Thymus (tissue), 11 donors: ENCODE measurements around the gene FOXL2NB. TPM values are rescaled to one million over a fixed set of nuclear protein-coding genes. Genes with fewer than 3 reads are reported as not detected.
A peak's percentile ranks its signal among the peaks of the same experiment; 100 is the strongest.

Experiments
- DNase-seq, 9 donors: peaks; one replicate each; pipeline ENCODE4 v3.0.0-alpha.2; 2013; ENCODE audit warnings: low spot score in 9 of 9, low read depth in 6 of 9, missing footprints in 1 of 9
- H3K27ac ChIP-seq, 2 donors: one replicate each; pipeline ENCODE4 v1.5.1; 2013; ENCODE audit warnings: control low read depth in 1 of 2, low read depth in 1 of 2, low read length in 1 of 2, mild to moderate bottlenecking in 1 of 2, moderate library complexity in 1 of 2
- H3K27me3 ChIP-seq, 2 donors: one replicate each; pipeline ENCODE4 v1.5.1; 2013; ENCODE audit warnings: low read length in 1 of 2; ENCODE audit not compliant: control insufficient read depth in 2 of 2, insufficient read depth in 1 of 2
- H3K36me3 ChIP-seq, 2 donors: one replicate each; pipeline ENCODE4 v1.5.1; 2013; ENCODE audit warnings: low read length in 1 of 2, mild to moderate bottlenecking in 1 of 2, moderate library complexity in 1 of 2; ENCODE audit not compliant: control insufficient read depth in 2 of 2, insufficient read depth in 2 of 2
- H3K4me1 ChIP-seq, 2 donors: one replicate each; pipeline ENCODE4 v1.5.1; 2013; ENCODE audit warnings: low read length in 2 of 2; ENCODE audit not compliant: control insufficient read depth in 2 of 2, insufficient read depth in 2 of 2
- H3K4me3 ChIP-seq, 2 donors: one replicate each; pipeline ENCODE4 v1.5.1; 2013; ENCODE audit warnings: low read length in 2 of 2, control low read depth in 1 of 2, mild to moderate bottlenecking in 1 of 2
- H3K9me3 ChIP-seq, 2 donors: one replicate each; pipeline ENCODE4 v1.5.1; 2013; ENCODE audit warnings: low read length in 1 of 2, mild to moderate bottlenecking in 1 of 2; ENCODE audit not compliant: control insufficient read depth in 2 of 2, insufficient read depth in 1 of 2
- WGBS: extraction: QIAGEN DNeasy Blood & Tissue Kit; methylation state at CpG from one replicate; pipeline ENCODE4 v1.1.7; 2013; 5-methylcytosine and 5-hydroxymethylcytosine counted together
- polyA plus RNA-seq: library from polyadenylated mRNA; stranded (reverse); fragments of 200-250 nt; gene quantifications from one replicate; pipeline ENCODE4 v1.2.3, GENCODE V29; 2013
- total RNA-seq: library from RNA; stranded (reverse); fragments of 120-200 nt; gene quantifications from one replicate; pipeline ENCODE4 v1.2.4, GENCODE V29; 2013
- donor health status: healthy.

The FOXL2NB gene
- total and polyA plus RNA-seq, 2 donors: under 0.01 to 0.05 TPM

- no peaks in the 10 kb centered on the region for H3K36me3 ChIP-seq
- H3K27me3 ChIP-seq: peaks cover 81 to 96% of the 10 kb centered on the region in 2 donors
- DNase-seq: no peak
- no peak overlapping the region for H3K27ac ChIP-seq
- WGBS: 4% methylated on average over 29 of the region's 29 CpGs
- peaks cover 0 to 18% of the 10 kb centered on the region in 2 donors for H3K9me3 ChIP-seq
- peaks cover 9 to 25% of the 10 kb centered on the region in 2 donors for H3K4me1 ChIP-seq
- H3K4me3 ChIP-seq: no peak overlapping the region
Measured at GRCh38 chr3:138937690-138938055, 9.3 kb upstream of the FOXL2NB start.

DNA sequence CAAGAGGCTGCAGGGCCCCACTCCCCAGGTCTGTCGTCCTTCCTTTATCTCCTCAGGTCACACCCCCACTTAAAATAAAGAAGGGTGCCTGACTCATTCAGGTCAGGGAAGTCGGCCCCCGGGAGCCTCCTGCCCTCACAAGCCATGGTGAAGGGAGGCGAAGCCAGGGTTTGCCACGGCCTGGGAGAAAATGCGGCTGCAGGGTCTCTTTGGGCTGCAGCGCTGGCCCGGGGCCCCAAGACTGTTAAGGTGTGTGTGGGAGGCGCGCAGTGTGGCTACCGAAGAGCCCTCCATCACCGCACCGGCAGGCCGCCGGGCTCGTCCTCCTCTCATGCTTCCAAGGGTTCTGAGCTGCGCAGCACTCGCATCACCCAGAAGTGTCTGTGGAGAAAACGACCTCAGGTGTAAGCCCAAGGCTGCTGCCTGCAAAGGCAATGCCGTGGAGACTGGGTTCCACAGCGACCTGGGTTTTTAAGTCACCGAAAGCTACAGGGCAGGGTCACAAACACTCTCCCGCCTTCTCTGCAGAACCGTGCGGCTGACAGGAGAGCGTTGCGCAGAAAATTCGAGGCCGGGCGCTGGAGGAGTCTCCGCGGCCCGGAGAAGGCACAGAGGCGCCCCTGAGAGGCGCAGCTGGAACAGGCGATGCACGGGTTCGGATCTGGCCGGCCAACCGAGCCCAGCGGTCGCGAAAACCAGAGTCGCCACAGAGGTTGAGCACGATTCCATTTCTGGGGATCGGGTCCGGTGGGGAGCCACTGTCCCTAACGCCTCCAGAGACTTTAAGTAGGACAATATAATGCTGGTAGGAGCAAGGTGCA, 8.8 kb upstream of the FOXL2NB start:
- 5% methylated on average over 48 of the region's 48 CpGs for WGBS
- Histone ChIP-seq H3K4me3 (no peak overlapping the region), H3K36me3 (no peaks in the 10 kb centered on the region), H3K9me3 (peaks cover 0 to 18% of the 10 kb centered on the region in 2 donors), H3K27ac (no peak overlapping the region), H3K27me3 (peaks cover 85 to 97% of the 10 kb centered on the region in 2 donors), H3K4me1 (peaks cover 9 to 25% of the 10 kb centered on the region in 2 donors)
- no peak for DNase-seq

GRCh38 chr3:138938877-138939560, 8.0 kb upstream of the FOXL2NB start:
- Histone ChIP-seq H3K4me1 (peaks cover 9 to 25% of the 10 kb centered on the region in 2 donors), H3K4me3 (no peak overlapping the region), H3K27ac (no peak overlapping the region), H3K36me3 (no peaks in the 10 kb centered on the region), H3K27me3 (peaks cover 86 to 100% of the 10 kb centered on the region in 2 donors), H3K9me3 (peaks cover 0 to 18% of the 10 kb centered on the region in 2 donors)
- 4% methylated on average over 32 of the region's 32 CpGs for WGBS
- DNase-seq: no peak

GRCh38 chr3:138939561-138940241, 7.3 kb upstream of the FOXL2NB start:
- 4% methylated on average over 52 of the region's 52 CpGs for WGBS
- H3K27ac ChIP-seq: no peak overlapping the region
- DNase-seq: no peak
- peaks cover 0 to 18% of the 10 kb centered on the region in 2 donors for H3K9me3 ChIP-seq
- no peaks in the 10 kb centered on the region for H3K36me3 ChIP-seq
- H3K4me3 ChIP-seq: no peak overlapping the region
- H3K4me1 ChIP-seq: peaks cover 9 to 26% of the 10 kb centered on the region in 2 donors
- peaks cover 82 to 100% of the 10 kb centered on the region in 2 donors for H3K27me3 ChIP-seq

GRCh38 chr3:138940446-138940845, 6.6 kb upstream of the FOXL2NB start:
- Histone ChIP-seq H3K36me3 (no peaks in the 10 kb centered on the region), H3K4me1 (peaks cover 14 to 33% of the 10 kb centered on the region in 2 donors), H3K9me3 (peaks cover 0 to 18% of the 10 kb centered on the region in 2 donors), H3K27ac (no peak overlapping the region), H3K27me3 (peaks cover 84 to 100% of the 10 kb centered on the region in 2 donors), H3K4me3 (no peak overlapping the region)
- DNase-seq: no peak
- WGBS: 63% methylated on average over 6 of the region's 6 CpGs

DNA sequence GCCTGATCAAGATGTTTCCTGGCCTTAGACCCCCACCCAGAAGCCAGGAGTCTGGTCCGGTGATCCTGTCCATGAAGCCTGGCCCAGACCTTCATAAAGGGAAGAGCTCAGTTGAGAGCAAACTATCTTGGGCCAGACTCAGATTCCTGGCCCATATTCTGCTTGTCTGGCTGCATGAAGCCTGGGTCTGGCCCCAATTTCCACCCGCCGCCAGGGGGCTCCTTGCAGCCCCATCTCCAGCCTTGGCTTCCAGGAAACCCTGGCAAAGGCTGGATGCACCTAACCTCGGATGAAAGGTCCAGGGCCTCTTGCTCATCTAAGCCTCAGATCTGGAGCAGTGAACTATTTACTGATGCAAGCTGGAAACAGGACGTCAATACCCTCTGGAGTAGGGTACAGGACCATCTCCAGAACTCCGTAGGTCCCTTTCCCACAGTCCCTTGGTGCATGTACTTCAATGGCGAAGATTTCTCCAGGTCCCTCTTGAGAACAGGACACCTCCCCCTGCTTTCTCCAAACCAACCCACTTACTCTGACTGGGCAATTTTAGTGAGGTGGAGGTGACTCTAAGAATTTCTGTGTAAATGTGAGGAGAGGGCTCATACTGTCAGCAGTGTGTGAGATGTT, 5.6 kb upstream of the FOXL2NB start:
- Histone ChIP-seq H3K27me3 (peaks cover 83 to 99% of the 10 kb centered on the region in 2 donors), H3K36me3 (no peaks in the 10 kb centered on the region), H3K4me3 (no peak overlapping the region), H3K27ac (no peak overlapping the region), H3K9me3 (peaks cover 0 to 18% of the 10 kb centered on the region in 2 donors), H3K4me1 (peaks cover 8 to 25% of the 10 kb centered on the region in 2 donors)
- WGBS: 48% methylated on average over 7 of the region's 7 CpGs
- DNase-seq: peak in 1 of 9 donors; percentile 45

- peaks cover 12 to 22% of the 10 kb centered on the region in 2 donors for H3K4me1 ChIP-seq
Measured at GRCh38 chr3:138942271-138942670, 4.7 kb upstream of the FOXL2NB start.

GRCh38 chr3:138942861-138943623, 4.0 kb upstream of the FOXL2NB start:
- Histone ChIP-seq H3K27ac (no peak overlapping the region), H3K9me3 (peaks cover 0 to 13% of the 10 kb centered on the region in 2 donors), H3K4me3 (no peak overlapping the region), H3K27me3 (peaks cover 82 to 99% of the 10 kb centered on the region in 2 donors), H3K36me3 (no peaks in the 10 kb centered on the region), H3K4me1 (peaks cover 12 to 22% of the 10 kb centered on the region in 2 donors)
- DNase-seq: no peak
- 19% methylated on average over 25 of the region's 25 CpGs for WGBS

More at GRCh38 chr3:138942271-138942670, 4.7 kb upstream of the FOXL2NB start:
- Histone ChIP-seq H3K36me3 (no peaks in the 10 kb centered on the region), H3K27me3 (peaks cover 83 to 99% of the 10 kb centered on the region in 2 donors), H3K4me3 (no peak overlapping the region), H3K9me3 (peaks cover 0 to 18% of the 10 kb centered on the region in 2 donors), H3K27ac (no peak overlapping the region)
- 83% methylated on average over 4 of the region's 4 CpGs for WGBS
- DNase-seq: no peak
